Stimulated activated CD8-positive, alpha-beta memory T cell treated with anti-CD3 and anti-CD28 coated beads, Interleukin-15, amount 100 ng/mL, for 4 hours (primary cell): Measurements from ENCODE around the gene HINT2.

ENCODE experiments used
- DNase-seq, 2 donors: peaks; one replicate each; pipeline ENCODE4 v3.0.0-alpha.2; 2020; ENCODE audit warnings: low read depth in 2 of 2

Gene HINT2

DNA sequence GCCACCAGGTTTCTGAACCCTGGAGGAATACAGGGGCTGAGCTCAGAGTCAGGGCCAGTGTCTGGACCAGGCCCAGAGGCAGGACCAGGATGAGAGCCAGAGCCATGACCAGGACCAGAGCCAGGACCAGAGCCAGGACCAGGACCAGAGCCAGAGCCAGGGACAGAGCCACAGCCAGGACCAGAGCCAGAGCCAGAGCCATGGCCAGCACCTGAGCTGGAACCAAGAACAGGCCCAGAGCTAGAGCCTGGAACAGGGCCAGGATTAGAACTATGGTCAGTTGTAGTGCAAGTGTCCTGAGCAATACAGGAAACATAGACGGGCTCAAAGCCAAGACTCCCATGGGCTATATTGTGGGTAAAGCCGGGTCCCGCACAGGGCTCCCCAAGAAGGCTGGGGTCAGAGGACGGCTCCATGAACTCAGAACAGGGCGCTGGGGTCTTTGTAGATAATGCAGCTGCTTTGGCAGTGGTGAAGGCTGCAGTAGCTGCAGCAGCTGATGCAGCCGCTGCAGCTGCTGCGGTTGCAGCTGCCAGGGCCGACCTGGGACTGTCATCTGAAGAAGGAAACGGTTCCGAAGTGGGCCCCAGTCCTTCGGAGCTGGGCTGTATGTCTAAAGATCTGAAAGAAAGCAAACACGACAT, 3.3 kb downstream of the HINT2 start:
- no peak for DNase-seq

DNA sequence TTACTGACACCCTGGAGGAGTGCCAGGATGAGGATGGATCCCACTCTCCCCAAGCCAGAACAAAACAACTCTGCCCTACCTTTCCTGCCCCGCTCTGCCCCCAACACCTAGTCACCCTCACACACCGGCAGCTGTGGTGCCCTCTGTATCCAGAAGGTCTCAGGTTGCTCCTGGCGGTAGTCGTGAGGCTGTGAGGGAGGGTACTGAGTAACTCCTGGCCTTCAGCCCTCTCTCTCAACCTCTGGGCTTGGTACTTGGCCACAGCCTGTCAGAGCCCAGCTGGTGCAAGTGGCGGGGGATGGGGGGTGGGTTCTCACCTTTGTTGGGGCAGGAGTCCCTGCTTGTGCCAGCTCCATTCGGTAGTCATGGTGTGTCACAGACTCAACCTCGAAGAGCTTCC, 4.7 kb downstream of the HINT2 start:
- DNase-seq: no peak

DNA sequence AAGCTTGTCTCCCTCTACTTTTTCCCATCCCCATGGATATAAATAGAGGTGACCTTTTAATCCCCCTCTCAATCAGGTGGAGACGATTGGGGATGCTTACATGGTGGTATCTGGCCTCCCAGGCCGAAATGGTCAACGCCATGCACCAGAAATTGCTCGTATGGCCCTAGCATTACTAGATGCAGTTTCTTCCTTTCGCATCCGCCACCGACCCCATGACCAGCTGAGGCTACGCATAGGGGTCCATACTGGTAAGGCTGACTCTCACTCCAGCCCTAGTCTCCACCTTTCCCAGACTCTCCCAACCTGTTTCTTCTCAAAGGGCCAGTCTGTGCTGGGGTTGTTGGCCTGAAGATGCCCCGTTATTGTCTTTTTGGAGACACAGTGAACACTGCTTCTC, 6.4 kb downstream of the HINT2 start:
- no peak for DNase-seq

DNA sequence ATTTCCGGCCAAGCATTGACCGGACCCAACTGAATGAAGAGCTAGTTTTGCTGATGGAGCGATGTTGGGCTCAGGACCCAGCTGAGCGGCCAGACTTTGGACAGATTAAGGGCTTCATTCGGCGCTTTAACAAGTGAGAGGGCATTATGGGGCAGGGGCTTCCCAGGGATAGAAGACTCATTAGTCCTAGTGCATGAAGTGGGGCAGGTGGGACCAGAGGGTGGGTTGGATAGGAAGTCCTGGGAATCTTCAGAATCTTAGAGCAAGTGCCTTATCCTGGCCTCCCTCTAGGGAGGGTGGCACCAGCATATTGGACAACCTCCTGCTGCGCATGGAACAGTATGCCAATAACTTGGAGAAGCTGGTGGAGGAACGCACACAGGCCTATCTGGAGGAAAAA, 8.7 kb downstream of the HINT2 start:
- no peak for DNase-seq

DNA sequence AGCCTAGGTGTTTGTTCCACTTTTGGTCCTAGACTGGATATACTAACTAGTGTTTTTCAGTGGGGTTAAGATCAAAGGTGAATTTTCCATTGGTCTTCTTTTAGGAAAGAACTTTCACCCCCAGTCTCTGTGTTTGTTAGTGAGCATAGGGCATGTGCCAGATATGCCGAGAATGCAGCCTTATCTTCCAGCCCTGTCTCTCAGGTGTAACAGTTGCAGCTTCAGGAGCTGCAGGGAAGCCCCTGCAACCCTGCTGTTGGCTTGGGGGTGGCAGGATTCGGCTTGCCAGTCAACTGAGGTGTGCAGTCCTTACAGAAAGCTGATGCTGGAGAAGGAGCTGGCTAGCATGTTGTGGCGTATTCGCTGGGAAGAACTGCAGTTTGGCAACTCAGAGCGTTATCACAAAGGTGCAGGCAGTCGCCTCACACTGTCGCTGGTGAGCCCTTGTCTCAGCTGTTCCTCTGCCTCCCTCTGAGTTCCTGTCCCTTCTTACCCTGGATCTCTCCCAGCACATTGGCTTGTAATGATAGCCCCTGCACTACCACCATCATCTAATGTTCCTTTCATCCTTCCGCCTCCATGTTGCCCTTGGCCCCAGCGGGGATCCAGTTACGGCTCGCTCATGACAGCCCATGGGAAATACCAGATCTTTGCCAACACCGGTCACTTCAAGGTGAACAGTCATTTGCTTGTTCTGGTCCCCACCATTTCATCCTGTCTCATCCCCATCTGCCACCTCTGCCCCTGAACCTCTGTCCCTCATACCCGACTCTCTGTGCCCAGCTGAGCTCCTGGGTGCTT, 13.3 kb downstream of the HINT2 start:
- no peak for DNase-seq

DNA sequence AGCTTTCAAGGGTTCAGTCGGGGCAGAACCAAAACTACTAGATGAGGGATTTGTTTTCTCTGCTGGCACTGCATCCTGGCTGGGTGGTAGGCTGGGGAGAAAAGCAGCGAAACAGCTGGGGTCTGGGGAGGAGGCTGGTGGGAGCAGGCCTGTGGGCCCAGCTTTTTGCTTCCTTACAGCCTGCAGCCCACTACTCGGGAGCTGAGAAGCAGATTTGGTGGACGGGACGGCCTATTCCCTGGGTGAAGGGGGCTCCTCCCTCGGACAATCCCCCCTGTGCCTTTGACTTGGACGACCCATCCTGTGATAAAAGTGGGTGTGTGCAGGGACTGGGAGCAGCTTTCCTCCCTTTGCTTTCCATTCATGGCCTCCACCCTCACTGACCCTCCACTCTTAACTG, 14.3 kb downstream of the HINT2 start:
- DNase-seq: no peak

DNA sequence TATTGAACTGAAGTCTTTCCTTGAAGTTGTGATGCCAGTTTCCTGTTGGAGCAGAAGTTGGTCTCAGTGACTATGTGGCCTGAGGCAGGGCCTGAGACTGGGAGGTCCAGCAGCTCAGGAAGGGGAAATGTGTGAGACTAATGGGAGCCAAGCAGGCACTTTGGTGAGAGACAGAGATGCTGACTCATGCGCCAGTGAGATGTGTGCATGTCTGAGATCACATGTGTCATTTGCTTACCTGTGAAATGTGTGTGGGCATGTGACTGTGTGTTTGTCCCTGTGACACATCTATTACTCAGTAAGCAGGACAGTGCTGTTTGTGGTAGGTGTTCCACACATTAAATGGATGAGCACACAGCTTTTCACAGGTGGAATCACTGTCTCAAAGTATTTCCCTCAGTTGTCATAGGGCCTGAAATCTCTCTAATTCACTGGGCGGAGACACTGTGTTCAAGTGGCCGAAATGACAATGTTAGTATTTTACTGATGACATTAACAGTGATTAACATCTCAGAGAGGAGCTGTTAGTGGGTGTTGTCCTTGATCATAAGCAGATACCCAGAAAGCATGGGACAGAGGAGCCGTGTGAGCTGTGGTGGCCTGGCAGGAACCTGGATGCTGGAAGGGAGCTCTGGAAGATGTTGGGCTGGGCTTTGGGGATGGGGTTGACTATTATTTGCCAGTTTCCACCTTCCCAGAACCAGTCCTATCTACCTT, 16.0 kb downstream of the HINT2 start:
- no peak for DNase-seq

DNA sequence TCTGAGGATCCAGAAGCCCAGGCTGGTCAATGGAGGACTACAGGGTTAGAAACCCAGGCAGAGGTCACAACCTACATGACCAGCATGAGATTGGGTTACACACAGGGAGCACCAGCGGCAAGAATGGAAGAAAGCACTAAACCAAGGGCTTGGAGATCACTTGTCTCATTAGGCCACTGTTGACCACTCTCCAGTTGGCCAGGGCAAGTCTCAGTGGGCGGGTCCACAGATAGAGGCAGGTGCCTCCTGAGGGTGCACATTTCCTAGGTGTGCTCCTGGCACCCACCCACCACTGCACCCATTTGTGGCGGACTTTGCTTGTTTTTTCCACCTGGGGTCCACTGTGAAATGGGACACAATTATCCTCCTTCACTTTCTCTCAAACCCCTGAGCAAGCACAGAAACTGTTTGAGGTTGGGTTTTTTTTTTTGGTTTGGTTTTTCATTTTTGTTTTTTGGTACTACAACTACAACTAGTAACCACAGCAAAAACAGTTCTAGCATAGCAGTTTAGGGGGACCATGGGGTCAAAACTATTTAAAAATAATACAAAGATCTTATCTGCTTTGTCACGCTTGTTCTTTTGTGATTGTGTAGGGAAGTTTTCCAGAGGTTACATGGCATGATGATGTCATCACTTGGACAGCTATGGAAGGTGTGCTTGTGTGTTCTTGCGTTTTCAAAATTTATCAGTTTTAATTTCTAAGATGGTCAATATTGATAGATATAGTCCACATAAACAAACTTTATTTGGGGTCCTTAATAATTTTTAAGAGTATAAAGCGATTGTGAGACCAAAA, 17.3 kb downstream of the HINT2 start:
- DNase-seq: no peak

DNA sequence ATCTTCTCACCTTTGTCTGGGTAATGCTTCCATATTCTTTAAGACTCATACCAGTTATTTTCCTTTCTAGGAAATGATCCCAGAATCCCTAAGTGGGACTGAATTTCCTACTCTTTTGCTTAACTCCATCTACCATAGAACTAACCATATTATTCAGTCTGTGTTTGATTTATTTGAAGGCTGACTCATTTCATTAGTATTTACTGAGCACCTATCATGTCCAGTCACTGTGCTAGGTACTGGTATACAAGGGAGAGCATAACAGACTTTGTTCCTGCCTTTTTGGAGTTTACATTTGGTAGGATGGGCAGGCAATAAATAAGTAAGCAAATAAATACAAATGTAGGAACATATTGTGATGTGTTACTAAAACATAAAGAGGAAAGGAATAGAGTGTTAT, 19.1 kb downstream of the HINT2 start:
- DNase-seq: no peak

DNA sequence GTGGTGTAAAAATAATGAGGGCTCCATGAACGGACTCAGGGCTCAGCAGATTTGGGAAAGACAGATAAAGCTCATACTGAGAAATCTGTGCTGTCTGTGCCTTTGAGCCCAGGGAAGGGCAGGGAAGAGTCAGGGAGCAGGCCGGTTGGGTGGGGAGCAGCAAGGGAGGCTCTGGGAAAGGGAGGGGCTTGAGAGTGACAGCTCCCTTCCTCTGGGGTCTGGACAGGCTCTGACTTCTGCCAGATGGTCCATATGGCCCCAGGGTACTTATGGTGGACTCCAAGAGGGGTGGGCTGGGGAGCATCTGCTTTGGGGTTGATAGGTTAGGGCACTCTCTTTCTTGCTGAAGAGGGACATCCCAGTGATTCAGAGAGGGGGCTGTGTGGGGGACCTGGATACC, 21.4 kb downstream of the HINT2 start:
- no peak for DNase-seq

DNA sequence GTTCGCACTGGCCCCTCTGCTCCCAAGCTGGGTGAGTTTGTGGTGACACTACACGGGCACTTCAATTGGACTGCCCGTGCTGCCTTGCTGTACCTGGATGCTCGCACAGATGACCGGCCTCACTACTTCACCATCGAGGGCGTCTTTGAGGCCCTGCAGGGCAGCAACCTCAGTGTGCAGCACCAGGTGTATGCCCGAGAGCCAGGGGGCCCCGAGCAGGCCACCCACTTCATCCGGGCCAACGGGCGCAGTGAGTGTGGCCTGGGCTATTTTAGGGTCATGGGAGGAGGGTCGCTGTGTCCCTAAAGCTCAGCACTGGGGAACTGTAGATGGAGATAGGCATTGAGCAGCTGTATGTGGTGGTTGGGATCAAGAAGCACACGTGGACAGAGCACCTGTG, 22.0 kb downstream of the HINT2 start:
- no peak for DNase-seq

DNA sequence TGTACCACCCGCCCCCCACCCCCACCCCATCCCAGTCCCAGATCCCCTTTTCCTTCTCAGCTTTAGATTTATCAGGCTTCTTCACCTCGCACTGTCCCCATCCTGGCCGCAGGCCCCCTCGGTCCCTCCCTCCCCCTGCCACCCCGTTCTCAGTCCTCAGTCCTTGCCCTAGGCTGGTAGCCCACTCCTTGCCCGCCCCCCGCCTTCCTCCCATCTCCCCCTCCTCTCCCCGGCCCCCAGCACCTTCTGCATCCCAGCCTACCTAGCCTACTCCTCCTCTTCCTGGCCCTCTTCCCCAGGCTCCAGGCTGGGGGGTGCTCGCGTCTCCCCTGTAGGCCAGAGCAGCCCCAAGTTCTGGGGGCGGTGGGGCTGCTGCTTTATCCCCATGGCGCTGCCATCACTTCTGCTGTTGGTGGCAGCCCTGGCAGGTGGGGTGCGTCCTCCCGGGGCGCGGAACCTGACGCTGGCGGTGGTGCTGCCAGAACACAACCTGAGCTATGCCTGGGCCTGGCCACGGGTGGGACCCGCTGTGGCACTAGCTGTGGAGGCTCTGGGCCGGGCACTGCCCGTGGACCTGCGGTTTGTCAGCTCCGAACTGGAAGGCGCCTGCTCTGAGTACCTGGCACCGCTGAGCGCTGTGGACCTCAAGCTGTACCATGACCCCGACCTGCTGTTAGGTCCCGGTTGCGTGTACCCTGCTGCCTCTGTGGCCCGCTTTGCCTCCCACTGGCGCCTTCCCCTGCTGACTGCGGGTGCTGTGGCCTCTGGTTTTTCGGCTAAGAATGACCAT, 22.6 kb downstream of the HINT2 start:
- DNase-seq: no peak

DNA sequence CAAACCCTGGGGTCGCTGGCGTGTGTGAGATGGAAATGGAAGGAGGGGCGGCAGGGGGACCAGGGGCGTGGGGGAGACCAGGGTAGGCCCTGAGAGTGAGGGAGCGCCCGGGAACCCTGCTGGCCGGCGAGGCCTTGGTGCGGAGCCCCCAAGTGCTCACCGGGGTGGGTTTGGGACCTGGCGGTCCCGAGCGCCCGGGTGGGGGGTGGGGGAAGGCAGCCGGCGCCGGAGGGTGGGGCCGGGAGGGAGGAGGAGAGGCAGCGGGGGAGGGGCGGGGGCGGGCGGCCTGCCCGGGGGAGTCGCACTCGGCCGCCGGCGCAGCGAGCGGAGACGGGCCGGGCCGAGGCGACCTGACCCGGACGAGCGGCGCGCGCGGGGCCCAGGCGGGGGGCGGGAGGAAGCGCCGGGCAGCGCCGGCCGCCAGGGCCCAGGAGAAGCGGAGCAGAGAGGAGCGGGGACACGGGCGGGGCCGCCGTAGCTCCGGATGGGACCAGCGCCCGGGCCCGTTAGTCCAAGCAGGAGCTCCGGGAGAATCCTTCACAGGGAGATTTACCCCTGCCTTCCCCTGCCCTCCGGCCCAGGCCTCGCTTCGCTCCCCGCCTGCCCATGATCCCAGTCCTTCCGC, 23.4 kb downstream of the HINT2 start, which contains the start of gene NPR2:
TSS of gene NPR2 (plus strand) at position 295 of the 625 bp plus-strand sequence. CDS start 818 bp downstream, outside the sequence.
- DNase-seq: no peak

DNA sequence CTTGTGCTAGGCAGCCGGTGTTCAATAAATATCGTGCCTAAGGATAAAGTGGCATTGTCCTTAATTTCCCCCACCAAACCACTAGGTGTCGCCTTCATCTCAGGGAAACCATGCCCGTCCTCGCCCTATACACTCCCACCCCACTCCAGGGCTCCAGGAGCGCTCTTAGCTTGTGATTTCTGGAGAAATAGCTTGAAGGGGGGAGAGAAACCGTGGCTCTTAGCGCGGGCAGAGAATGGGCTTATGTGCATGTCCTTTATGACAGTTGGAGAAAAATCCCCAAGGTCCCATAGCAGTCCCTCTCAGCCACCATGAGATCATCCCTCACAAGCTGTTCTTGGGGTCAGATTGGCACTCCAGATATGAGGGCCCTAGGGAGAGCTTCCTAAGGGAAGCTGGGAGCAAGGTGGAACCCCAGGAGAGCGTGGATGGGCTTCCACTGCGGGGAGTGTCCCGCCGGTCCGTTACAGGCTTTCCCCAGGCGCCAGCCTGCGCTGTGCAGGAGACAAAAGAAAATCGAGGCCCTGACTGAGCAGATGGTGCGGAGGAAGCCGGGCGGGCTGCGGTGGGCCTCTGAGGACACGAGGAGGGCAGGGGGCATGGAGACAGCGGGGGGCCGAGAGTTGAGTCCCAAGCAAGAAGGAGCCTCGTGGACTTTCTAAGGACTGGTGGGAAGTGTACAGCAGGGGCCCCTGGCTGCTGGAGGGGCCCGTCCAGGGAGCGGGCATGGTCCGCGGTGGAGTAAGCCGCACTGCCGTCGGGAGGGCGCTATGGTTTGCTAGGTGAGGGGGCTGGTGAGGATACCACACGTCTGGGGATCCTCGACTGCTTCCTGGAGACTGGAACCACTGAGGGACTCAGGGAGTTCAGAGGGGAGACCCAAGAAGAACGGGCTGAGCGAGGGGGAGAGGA, 24.2 kb downstream of the HINT2 start:
- peak in 1 of 2 donors; percentile 29 for DNase-seq

DNA sequence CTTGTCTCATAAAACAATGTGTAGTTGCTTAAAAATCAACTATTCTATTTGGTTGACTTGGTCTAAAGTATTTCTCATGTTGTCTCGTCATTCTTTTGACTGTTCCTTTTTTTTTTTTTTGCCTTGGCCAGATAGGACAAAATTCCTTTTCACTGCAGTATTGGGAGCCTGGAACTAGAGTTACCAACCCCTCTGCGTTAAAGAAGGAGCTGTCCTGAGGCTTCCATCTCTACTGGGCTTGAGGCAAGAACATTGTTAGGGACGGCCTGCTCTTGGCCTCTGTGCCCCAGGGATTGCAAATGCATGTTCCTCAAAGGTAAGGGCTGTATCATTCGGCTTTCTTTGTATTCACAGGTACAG, 24.8 kb downstream of the HINT2 start:
- no peak for DNase-seq

DNA sequence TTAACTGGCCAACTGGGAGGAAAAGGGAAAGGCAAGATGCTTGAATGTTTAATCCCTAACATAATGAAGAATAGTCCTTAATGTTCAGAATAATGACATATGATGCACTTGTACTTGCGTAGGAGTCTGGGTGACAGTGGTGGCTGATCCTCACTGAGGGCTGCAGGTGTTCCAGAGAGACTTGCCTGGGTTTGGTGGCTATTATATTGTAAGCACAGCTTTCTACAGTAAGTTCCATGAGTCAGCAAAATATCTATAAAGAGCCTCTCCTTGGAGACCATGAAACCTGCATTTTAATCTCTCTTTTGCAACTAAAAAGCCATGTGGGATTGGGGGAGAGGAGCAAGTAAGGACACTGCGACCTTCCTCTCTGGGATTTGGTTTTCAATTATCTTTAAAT, 25.3 kb downstream of the HINT2 start:
- DNase-seq: no peak

DNA sequence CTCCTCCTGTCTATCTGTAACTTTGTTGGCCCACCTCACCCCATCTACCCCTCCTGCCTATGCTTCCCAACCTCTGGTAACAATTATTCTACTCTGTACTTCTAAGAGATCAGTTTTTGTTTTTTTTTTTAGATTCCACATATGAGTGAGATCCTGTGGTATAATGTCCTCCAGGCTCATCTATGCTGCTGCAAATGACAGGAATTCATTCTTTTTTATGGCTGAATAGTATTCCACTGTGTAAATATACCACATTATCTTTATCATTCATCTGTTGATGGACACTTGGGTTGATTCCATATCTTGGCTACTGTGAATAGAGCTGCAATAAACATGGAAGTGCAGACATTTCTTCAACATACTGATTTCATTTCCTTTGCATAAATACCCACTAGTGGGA, 31.4 kb downstream of the HINT2 start:
- DNase-seq: no peak

DNA sequence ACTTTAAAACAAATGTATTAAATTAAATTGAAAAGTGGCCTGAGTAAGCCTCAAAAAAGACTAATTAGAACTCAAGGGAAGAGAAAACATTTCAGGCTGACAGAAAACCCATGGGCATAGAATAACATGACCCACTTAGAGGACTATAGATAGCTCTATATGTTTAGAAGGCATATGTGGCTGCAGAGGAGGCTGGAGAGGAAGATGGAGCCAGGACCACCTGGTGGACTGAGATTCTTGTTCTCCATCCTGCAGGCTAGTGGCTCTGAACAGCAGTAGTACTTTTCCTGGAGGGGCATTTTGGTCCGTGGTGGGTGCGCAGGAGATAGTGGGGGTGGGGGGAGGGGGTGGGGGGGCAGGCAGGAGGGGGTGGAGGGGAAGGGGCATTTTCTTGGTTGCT, 33.8 kb downstream of the HINT2 start:
- no peak for DNase-seq

DNA sequence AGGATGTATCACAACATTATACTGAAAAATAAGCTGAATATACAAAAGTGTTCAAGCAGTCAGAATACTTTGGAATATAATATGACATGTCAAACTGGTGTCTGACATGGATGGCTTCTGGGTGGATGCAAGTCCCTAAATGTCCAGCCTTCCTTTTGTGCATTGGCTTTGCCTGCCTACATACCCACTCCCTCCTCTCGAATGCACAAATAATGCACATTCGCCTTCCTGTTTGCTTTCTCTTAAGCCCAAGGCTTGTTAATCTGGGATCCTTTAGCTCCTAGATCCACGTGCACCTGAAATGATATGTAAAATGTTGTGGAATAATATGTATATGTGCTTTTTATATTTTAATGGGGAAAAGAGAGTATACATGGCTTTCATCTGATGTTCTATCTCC, 36.3 kb downstream of the HINT2 start:
- DNase-seq: no peak

DNA sequence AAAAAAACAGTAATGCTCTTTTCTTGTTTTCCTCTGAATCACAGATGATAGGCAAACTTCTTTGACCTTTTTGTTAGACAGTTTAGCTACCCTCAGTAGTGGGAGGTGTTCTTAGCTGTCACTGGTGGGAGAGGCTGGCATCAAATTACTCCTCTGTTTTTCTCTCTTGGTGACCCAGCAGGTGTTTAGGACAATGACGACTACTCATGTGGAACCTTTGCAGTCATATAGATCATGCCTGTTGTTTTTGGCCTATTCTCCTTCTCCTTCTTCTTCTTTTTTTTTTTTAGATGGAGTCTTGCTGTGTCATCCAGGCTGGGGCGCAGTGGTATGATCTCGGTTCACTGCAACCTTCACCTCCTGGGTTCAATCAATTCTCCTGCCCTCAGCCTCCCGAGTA, 38.8 kb downstream of the HINT2 start:
- no peak for DNase-seq
